Adrenal gland (tissue), 12 donors: ENCODE measurements around the gene PAPOLB. TPM values are rescaled to one million over a fixed set of nuclear protein-coding genes. Genes with fewer than 3 reads are reported as not detected.
A peak's percentile ranks its signal among the peaks of the same experiment; 100 is the strongest.

ENCODE experiments used
- DNase-seq, 7 donors: peaks; one replicate each; pipeline ENCODE4 v3.0.0-alpha.2; 2019 to 2020
- H3K27ac ChIP-seq, 5 donors: fragments of 200-600 bp; sonication (generic) in 4 of 5; 1 replicate in 3 of 5; 2 replicates in 2 of 5; pipeline versions ENCODE4 v1.5.1 to v1.8.0; 2016 to 2020; ENCODE audit warnings: mild to moderate bottlenecking in 1 of 5
- H3K27me3 ChIP-seq: fragments of 200-600 bp; 2 replicates; pipeline ENCODE4 v1.8.0; 2021
- H3K36me3 ChIP-seq, 2 donors: fragments of 200-600 bp; replicated peaks in 1 of 2; 1 replicate in 1 of 2; 2 replicates in 1 of 2; pipeline versions ENCODE4 v1.5.1 to v1.8.0; 2018 to 2022
- H3K4me1 ChIP-seq, 2 donors: fragments of 200-600 bp; replicated peaks in 1 of 2; 1 replicate in 1 of 2; 2 replicates in 1 of 2; pipeline versions ENCODE4 v1.5.1 to v1.8.0; 2018 to 2021
- H3K4me3 ChIP-seq, 4 donors: fragments of 200-600 bp; sonication (generic) in 3 of 4; one replicate each; pipeline ENCODE4 v1.5.1; 2016 to 2018
- H3K9me3 ChIP-seq, 3 donors: fragments of 200-600 bp; sonication (generic) in 1 of 3; replicated peaks in 1 of 3; 1 replicate in 2 of 3; 2 replicates in 1 of 3; pipeline versions ENCODE4 v1.5.1 to v1.8.0; 2016 to 2021
- CTCF ChIP-seq, 6 experiments: fragments of 450-650 bp in 4 of 6; fragments of 200-600 bp in 2 of 6; sonication (generic) in 1 of 6; IDR thresholded peaks; 1 replicate in 5 of 6; 2 replicates in 1 of 6; pipeline versions ENCODE4 v1.5.1 to v1.8.0; 2016 to 2021; ENCODE audit warnings: antibody characterized with exemption in 6 of 6, mild to moderate bottlenecking in 2 of 6, moderate library complexity in 1 of 6
- POLR2A ChIP-seq, 2 donors: fragments of 450-650 bp; IDR thresholded peaks; one replicate each; pipeline ENCODE4 v1.6.1; 2017; ENCODE audit warnings: antibody characterized with exemption in 2 of 2, mild to moderate bottlenecking in 2 of 2, moderate library complexity in 1 of 2
- WGBS, 4 donors: extraction: QIAGEN DNeasy Blood & Tissue Kit in 2 of 4; methylation state at CpG; one replicate each; pipeline versions ENCODE4 v1.1.5 to v1.1.7; 2013 to 2017; 5-methylcytosine and 5-hydroxymethylcytosine counted together
- intact Hi-C, 2 donors: fragments of 100-400 bp; cut with DNase I; formaldehyde crosslinking; loops; one replicate each; pipeline versions ENCODE4 v1.14.1 to v1.15.0; 2022 to 2023
- polyA plus RNA-seq, 3 donors: library from polyadenylated mRNA; stranded (reverse); fragments of 200-250 nt in 2 of 3; fragments of 350-450 nt in 1 of 3; fragmentation: Illumina TruSeq in 1 of 3; extraction: RNeasy Lipid Tissue Mini Kit (QIAGEN cat#74804) in 1 of 3; gene quantifications; one replicate each; pipeline ENCODE4 v1.2.3, GENCODE V29; 2013 to 2014
- total RNA-seq, 9 donors: library from RNA; depleted of rRNA in 4 of 9; stranded (reverse); fragments of >200 nt in 4 of 9; fragments of 120-200 nt in 1 of 9; fragmentation: NEBNext Ultra II Directional in 1 of 9; extraction: Animal tissue kit (Norgen Biotek cat#: 25700) in 1 of 9; gene quantifications; one replicate each; pipeline versions ENCODE4 v1.1.0 to v1.2.4, GENCODE V29; 2013 to 2023
- donor health status: healthy with polysubstance abuse.
- donor health status: Bipolar disorder and iron deficiency.
- donor health status: DM: yes; HTN: yes; CAD: no.
- donor health status: DM: no; HTN: no; CAD: no.
- donor health status: DM: no; HTN: no; CAD: no.
- donor health status: DM: yes; HTN: yes; CAD: no.

The PAPOLB gene
- total and polyA plus RNA-seq, 12 donors = 0.04 to 0.11 (median 0.08) TPM; not detected in 9

- peak in 1 of 7 donors; percentile 40 for DNase-seq
- Histone ChIP-seq H3K36me3 (no peaks in the 10 kb centered on the region), H3K4me1 (no peaks in the 10 kb centered on the region), H3K27me3 (no peaks in the 10 kb centered on the region), H3K9me3 (no peaks in the 10 kb centered on the region), H3K27ac (no peak overlapping the region), H3K4me3 (no peak overlapping the region)
- intact Hi-C loops = no loop called here
- TF ChIP-seq CTCF (IDR thresholded peaks at IDR 0.05) (no peak), POLR2A (IDR thresholded peaks at IDR 0.05) (no peak)
- 89 to 95% (median 91%) methylated on average over 17 of the region's 17 CpGs for WGBS, 4 donors
Measured at GRCh38 chr7:4841007-4841784, 20.6 kb downstream of the PAPOLB start.

GRCh38 chr7:4840079-4840501 is 21.7 kb downstream of the PAPOLB start:
- WGBS, 4 donors = 60 to 89% (median 73%) methylated on average over 1 to 16 of the region's 16 CpGs
- Histone ChIP-seq H3K9me3 (no peaks in the 10 kb centered on the region), H3K4me1 (no peaks in the 10 kb centered on the region), H3K27me3 (no peaks in the 10 kb centered on the region), H3K27ac (no peak overlapping the region), H3K4me3 (no peak overlapping the region), H3K36me3 (no peaks in the 10 kb centered on the region)
- intact Hi-C loops = no loop called here
- TF ChIP-seq POLR2A (IDR thresholded peaks at IDR 0.05) = no peak
- TF ChIP-seq CTCF (IDR thresholded peaks at IDR 0.05) = no peak
- peak in 1 of 7 donors; percentile 42 for DNase-seq

- Histone ChIP-seq H3K27me3 (no peaks in the 10 kb centered on the region), H3K9me3 (no peaks in the 10 kb centered on the region), H3K36me3 (no peaks in the 10 kb centered on the region), H3K27ac (no peak overlapping the region), H3K4me3 (no peak overlapping the region), H3K4me1 (no peaks in the 10 kb centered on the region)
- no peak for DNase-seq
- WGBS, 4 donors = 79 to 91% (median 82%) methylated on average over 11 to 21 of the region's 21 CpGs
- intact Hi-C loops = no loop called here
- TF ChIP-seq CTCF (IDR thresholded peaks at IDR 0.05) = no peak
- no peak for TF ChIP-seq POLR2A (IDR thresholded peaks at IDR 0.05)
Measured at GRCh38 chr7:4838626-4839334, 23.1 kb downstream of the PAPOLB start.

GRCh38 chr7:4837803-4838625 is 23.8 kb downstream of the PAPOLB start:
- 70 to 88% (median 72%) methylated on average over 13 to 30 of the region's 30 CpGs for WGBS, 4 donors
- Histone ChIP-seq H3K4me3 (no peak overlapping the region), H3K27me3 (no peaks in the 10 kb centered on the region), H3K4me1 (no peaks in the 10 kb centered on the region), H3K27ac (no peak overlapping the region), H3K9me3 (no peaks in the 10 kb centered on the region), H3K36me3 (no peaks in the 10 kb centered on the region)
- TF ChIP-seq POLR2A (IDR thresholded peaks at IDR 0.05) (no peak), CTCF (IDR thresholded peaks at IDR 0.05) (no peak)
- intact Hi-C loops = no loop called here
- no peak for DNase-seq
